GM21423 (cell line): ENCODE measurements around the gene OR5H2.

Source experiments
- ATAC-seq: cut with Tn5 transposase; IDR thresholded peaks from one replicate; pipeline ENCODE4 v1.9.1; 2021; ENCODE audit warnings: mild to moderate bottlenecking, moderate library complexity; ENCODE audit not compliant: unreplicated experiment

Gene OR5H2

DNA sequence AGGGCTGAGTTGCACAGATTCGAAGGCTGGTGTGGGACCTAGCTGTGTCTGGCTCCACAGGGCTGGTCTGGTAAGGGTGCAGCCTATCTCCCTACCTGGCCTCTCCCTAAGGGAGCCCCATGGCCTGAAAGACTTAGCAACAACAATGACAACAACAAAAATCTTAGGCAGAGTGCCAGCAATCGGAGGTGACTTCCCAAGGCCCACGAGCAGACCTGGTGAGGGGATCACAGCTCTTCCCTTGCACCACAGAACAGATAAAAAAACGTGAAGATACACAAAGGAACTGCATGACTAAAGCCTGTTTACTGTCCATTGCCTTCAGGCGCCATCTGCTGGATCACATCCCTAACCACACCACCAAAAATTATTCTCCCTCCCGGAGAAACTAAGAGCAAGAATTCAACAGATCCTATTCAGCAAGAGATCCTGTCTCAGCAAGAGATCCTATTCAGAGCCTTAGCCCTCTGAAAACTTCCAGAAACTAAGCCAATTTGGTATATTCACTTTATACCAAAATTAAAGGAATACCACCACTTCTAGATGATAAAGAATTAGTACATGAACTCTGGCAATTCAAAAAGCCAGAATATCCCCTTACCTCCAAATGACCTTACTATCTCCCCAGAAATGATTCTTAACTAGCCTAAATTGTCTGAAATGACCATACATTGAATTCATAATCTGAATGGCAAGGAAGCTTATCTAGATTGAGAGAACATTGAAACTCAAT lies 47.3 kb downstream of the OR5H2 start:
- peak; percentile 63 for ATAC-seq

DNA sequence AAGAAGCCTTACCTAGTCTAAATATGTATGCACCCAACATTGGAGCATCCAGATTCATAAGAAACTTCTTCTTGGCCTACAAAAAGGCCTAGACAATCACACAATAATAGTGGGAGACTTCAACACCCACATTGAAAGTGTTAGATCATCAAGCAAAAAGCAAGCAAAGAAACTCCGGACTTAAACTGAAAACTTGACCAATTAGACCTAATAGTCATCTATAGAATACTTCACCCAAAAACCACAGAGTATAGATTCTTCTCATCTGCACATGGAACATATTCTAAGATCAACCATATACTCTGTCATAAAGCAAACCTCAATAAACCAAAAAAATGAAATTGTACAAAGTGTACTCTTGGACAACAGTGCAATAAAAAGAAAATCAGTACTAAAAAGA lies 49.0 kb downstream of the OR5H2 start:
- ATAC-seq: no peak
